PC-9 (cell line): ENCODE results near the gene DIPK2B. TPM values are rescaled to one million over a fixed set of nuclear protein-coding genes. Genes with fewer than 3 reads are reported as not detected.

Experiments used
- BruUV-seq: library from RNA; stranded (reverse); fragments of 400-500 nt; replicated peaks from 2 replicates; lab custom pipeline; 2021; lab: Mats Ljungman, UMichigan
- CTCF ChIA-PET: fragments of 300-600 bp; sonication (Branson Sonifier 250); formaldehyde crosslinking; loops from one replicate; lab custom pipeline; 2022; ENCODE audit warnings: antibody characterized with exemption; lab: Charles Lee
- POLR2A ChIA-PET: fragments of 300-600 bp; sonication (Branson Sonifier 250); formaldehyde crosslinking; loops from one replicate; lab custom pipeline; 2022; ENCODE audit warnings: antibody characterized with exemption; ENCODE audit not compliant: unreplicated experiment; lab: Charles Lee
- DNase-seq, 2 experiments: peaks; one replicate each; pipeline versions ENCODE4 v3.0.0 to v3.0.0-alpha.2; 2015 to 2022; ENCODE audit warnings: mixed read lengths in 1 of 2
- H2AFZ ChIP-seq: fragments of 200-600 bp; sonication (generic); 2 replicates; pipeline ENCODE4 v1.8.1; 2017; ENCODE audit warnings: antibody characterized with exemption
- H3F3A ChIP-seq: fragments of 200-600 bp; sonication (generic); 2 replicates; pipeline ENCODE4 v1.8.1; 2017; ENCODE audit warnings: antibody characterized with exemption, mild to moderate bottlenecking, low read depth; ENCODE audit not compliant: insufficient read depth
- H3K27ac ChIP-seq: fragments of 200-600 bp; sonication (generic); 2 replicates; pipeline ENCODE4 v1.6.1; 2016; ENCODE audit warnings: mixed run types
- H3K27me3 ChIP-seq: fragments of 200-600 bp; sonication (generic); 2 replicates; pipeline ENCODE4 v1.6.1; 2016; ENCODE audit warnings: low read depth, mixed run types; ENCODE audit not compliant: insufficient read depth
- H3K36me3 ChIP-seq: fragments of 200-600 bp; sonication (generic); 2 replicates; pipeline ENCODE4 v1.6.1; 2016; ENCODE audit warnings: low read depth, mixed run types
- H3K4me1 ChIP-seq: fragments of 200-600 bp; sonication (generic); replicated peaks from 2 replicates; pipeline ENCODE4 v1.6.1; 2016; ENCODE audit warnings: mixed run types; ENCODE audit not compliant: insufficient read depth
- H3K4me2 ChIP-seq: fragments of 200-600 bp; sonication (generic); 2 replicates; pipeline ENCODE4 v1.6.1; 2017; ENCODE audit warnings: mixed run types
- H3K4me3 ChIP-seq: fragments of 200-600 bp; sonication (generic); 2 replicates; pipeline ENCODE4 v1.6.1; 2016; ENCODE audit warnings: mixed run types
- H3K79me2 ChIP-seq: fragments of 200-600 bp; sonication (generic); 2 replicates; pipeline ENCODE4 v1.6.1; 2017; ENCODE audit warnings: low read depth, mixed run types
- H3K9me2 ChIP-seq: fragments of 200-600 bp; sonication (generic); 2 replicates; pipeline ENCODE4 v1.8.1; 2017; ENCODE audit warnings: mild to moderate bottlenecking; ENCODE audit not compliant: insufficient read depth
- H3K9me3 ChIP-seq: fragments of 200-600 bp; sonication (generic); 2 replicates; pipeline ENCODE4 v1.8.1; 2016; ENCODE audit warnings: low read depth; ENCODE audit not compliant: insufficient read depth
- H4K20me1 ChIP-seq: fragments of 200-600 bp; sonication (generic); 2 replicates; pipeline ENCODE4 v1.8.1; 2017; ENCODE audit not compliant: insufficient read depth
- CTCF ChIP-seq: fragments of 200-600 bp; sonication (generic); conservative IDR thresholded peaks from 2 replicates; pipeline ENCODE4 v1.6.1; 2017; ENCODE audit warnings: mixed run types, antibody characterized with exemption, mild to moderate bottlenecking, moderate library complexity
- EZH2 ChIP-seq: fragments of 200-600 bp; sonication (generic); IDR thresholded peaks from 2 replicates; pipeline ENCODE4 v1.8.0; 2017; ENCODE audit warnings: antibody characterized with exemption, low read depth
- intact Hi-C: fragments of 100-400 bp; cut with micrococcal nuclease; formaldehyde crosslinking; loops from one replicate; pipeline ENCODE4 v1.10.0; 2022; ENCODE audit not compliant: unreplicated experiment
- total RNA-seq: library from RNA; stranded (reverse); gene quantifications from 2 replicates; pipeline ENCODE4 v1.2.3, GENCODE V29; 2021

Gene DIPK2B
- total RNA-seq, 1 experiment from 2014 or later = not detected

- Histone ChIP-seq H3K4me2 (no peak overlapping the region), H3K27me3 (no peaks in the 10 kb centered on the region), H3K4me3 (no peak overlapping the region), H4K20me1 (no peaks in the 10 kb centered on the region), H3K9me2 (no peaks in the 10 kb centered on the region), H3F3A (no peaks in the 10 kb centered on the region), H3K27ac (no peak overlapping the region), H3K4me1 (no peaks in the 10 kb centered on the region), H3K36me3 (no peaks in the 10 kb centered on the region), H2AFZ (no peak overlapping the region), H3K9me3 (no peaks in the 10 kb centered on the region), H3K79me2 (no peaks in the 10 kb centered on the region)
- ChIA-PET POLR2A (no interaction called here), CTCF (no interaction called here)
- BruUV-seq = no TSS peak
- TF ChIP-seq EZH2 = no peak
- no peak for TF ChIP-seq CTCF
- intact Hi-C loops = no loop called here
- no peak for DNase-seq
Observed at GRCh38 chrX:45233531-45233930, 32.9 kb upstream of the DIPK2B start.

- Histone ChIP-seq H3K4me1 (no peaks in the 10 kb centered on the region), H2AFZ (no peak overlapping the region), H3F3A (no peaks in the 10 kb centered on the region), H3K4me3 (no peak overlapping the region), H3K4me2 (no peak overlapping the region), H3K9me2 (no peaks in the 10 kb centered on the region), H3K9me3 (no peaks in the 10 kb centered on the region), H3K36me3 (no peaks in the 10 kb centered on the region), H3K27ac (no peak overlapping the region), H3K79me2 (no peaks in the 10 kb centered on the region), H3K27me3 (no peaks in the 10 kb centered on the region), H4K20me1 (no peaks in the 10 kb centered on the region)
- ChIA-PET CTCF (no interaction called here), POLR2A (no interaction called here)
- DNase-seq = no peak
- TF ChIP-seq EZH2 (no peak), CTCF (no peak)
- no TSS peak for BruUV-seq
- intact Hi-C loops = no loop called here
Observed at GRCh38 chrX:45232139-45232538, 31.5 kb upstream of the DIPK2B start.

GRCh38 chrX:45230410-45230809 lies 29.7 kb upstream of the DIPK2B start:
- Histone ChIP-seq H3K36me3 (no peaks in the 10 kb centered on the region), H3K27ac (no peak overlapping the region), H3K27me3 (no peaks in the 10 kb centered on the region), H3K79me2 (no peaks in the 10 kb centered on the region), H3K9me2 (no peaks in the 10 kb centered on the region), H3K9me3 (no peaks in the 10 kb centered on the region), H3F3A (no peaks in the 10 kb centered on the region), H3K4me3 (no peak overlapping the region), H3K4me1 (no peaks in the 10 kb centered on the region), H3K4me2 (no peak overlapping the region), H2AFZ (no peak overlapping the region), H4K20me1 (no peaks in the 10 kb centered on the region)
- POLR2A ChIA-PET = no interaction called here
- CTCF ChIA-PET = no interaction called here
- intact Hi-C loops = no loop called here
- TF ChIP-seq EZH2 (no peak), CTCF (no peak)
- DNase-seq = no peak
- BruUV-seq = no TSS peak
